Peyer's patch (tissue), 4 donors: ENCODE data around the gene SMG9.

Source experiments
- POLR2A ChIP-seq, 2 donors: fragments of 450-650 bp; IDR thresholded peaks; one replicate each; pipeline ENCODE4 v1.5.1; 2017; ENCODE audit warnings: antibody characterized with exemption in 2 of 2, mild to moderate bottlenecking in 2 of 2, moderate library complexity in 2 of 2
- TF ChIP-seq, protein P1 (sequence below), 6 experiments: fragments of 450-650 bp in 4 of 6; fragments of 200-600 bp in 2 of 6; sonication (generic) in 1 of 6; IDR thresholded peaks; one replicate each; pipeline ENCODE4 v1.5.1; 2017 to 2019; ENCODE audit warnings: antibody characterized with exemption in 6 of 6, mild to moderate bottlenecking in 3 of 6, moderate library complexity in 1 of 6

DNA sequence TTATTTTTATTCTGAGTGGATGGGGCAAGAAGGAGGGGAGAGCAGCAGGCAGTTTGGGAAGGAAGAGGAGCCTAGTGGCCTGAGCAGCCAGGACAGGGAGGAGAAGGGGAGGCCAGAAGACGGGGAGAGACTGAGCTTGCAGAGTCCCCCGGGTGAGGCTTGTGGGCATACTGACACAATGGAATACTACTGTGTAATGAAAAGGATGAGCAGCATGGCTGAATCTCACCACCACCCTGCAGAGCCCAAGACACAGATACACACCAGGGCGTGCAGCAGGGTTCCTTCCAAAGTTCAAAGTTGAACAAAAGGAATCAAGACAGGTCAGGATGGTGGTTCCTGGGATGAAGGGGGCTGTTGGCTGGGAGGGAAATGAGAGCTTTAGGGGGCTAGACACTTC lies 8.1 kb upstream of the SMG9 start:
- TF ChIP-seq, protein P1, sequence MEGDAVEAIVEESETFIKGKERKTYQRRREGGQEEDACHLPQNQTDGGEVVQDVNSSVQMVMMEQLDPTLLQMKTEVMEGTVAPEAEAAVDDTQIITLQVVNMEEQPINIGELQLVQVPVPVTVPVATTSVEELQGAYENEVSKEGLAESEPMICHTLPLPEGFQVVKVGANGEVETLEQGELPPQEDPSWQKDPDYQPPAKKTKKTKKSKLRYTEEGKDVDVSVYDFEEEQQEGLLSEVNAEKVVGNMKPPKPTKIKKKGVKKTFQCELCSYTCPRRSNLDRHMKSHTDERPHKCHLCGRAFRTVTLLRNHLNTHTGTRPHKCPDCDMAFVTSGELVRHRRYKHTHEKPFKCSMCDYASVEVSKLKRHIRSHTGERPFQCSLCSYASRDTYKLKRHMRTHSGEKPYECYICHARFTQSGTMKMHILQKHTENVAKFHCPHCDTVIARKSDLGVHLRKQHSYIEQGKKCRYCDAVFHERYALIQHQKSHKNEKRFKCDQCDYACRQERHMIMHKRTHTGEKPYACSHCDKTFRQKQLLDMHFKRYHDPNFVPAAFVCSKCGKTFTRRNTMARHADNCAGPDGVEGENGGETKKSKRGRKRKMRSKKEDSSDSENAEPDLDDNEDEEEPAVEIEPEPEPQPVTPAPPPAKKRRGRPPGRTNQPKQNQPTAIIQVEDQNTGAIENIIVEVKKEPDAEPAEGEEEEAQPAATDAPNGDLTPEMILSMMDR (IDR thresholded peaks at IDR 0.05), result no peak
- TF ChIP-seq POLR2A (IDR thresholded peaks at IDR 0.05), result no peak
